Measurements from ENCODE around the gene BEGAIN. TPM values are rescaled to one million over a fixed set of nuclear protein-coding genes. Genes with fewer than 3 reads are reported as not detected.

BEGAIN gene
- total and polyA plus RNA-seq, 4 donors, result 0.27 to 1.6 (median 1.3) TPM

DNA sequence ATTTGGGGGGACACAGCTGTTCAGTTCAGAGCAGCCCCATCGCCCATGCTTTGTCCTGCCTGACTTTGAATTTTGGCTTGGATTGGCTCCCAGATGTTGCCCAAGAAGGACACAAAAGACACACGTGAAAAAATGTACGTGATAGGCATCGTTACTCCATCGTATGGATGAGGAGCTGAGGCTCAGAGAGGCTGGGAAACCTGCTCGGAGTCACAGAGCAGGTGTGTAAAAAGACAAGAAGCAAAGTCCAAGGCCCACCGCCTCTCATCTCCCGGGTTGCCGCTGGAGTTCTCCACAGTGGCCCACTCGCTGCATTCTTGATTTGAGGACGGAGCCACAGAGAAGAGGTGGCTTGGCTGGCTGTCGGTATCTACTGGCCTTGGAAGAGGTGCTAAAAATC lies 41.0 kb upstream of the BEGAIN start:
- TF ChIP-seq, protein P1, sequence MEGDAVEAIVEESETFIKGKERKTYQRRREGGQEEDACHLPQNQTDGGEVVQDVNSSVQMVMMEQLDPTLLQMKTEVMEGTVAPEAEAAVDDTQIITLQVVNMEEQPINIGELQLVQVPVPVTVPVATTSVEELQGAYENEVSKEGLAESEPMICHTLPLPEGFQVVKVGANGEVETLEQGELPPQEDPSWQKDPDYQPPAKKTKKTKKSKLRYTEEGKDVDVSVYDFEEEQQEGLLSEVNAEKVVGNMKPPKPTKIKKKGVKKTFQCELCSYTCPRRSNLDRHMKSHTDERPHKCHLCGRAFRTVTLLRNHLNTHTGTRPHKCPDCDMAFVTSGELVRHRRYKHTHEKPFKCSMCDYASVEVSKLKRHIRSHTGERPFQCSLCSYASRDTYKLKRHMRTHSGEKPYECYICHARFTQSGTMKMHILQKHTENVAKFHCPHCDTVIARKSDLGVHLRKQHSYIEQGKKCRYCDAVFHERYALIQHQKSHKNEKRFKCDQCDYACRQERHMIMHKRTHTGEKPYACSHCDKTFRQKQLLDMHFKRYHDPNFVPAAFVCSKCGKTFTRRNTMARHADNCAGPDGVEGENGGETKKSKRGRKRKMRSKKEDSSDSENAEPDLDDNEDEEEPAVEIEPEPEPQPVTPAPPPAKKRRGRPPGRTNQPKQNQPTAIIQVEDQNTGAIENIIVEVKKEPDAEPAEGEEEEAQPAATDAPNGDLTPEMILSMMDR (IDR thresholded peaks at IDR 0.05; ENCODE audit: control extremely low read depth, extremely low read depth), result no peak
- WGBS, 2 donors, result 90% methylated on average over 12 of the region's 12 CpGs
- Histone ChIP-seq H3K4me1 (ENCODE audit: control insufficient read depth in 5 of 5, insufficient read depth in 5 of 5, low read length in 5 of 5) (no peaks in the 10 kb centered on the region), H3K36me3 (ENCODE audit: control insufficient read depth in 4 of 4, insufficient read depth in 4 of 4, low read length in 4 of 4) (no peaks in the 10 kb centered on the region), H3K27ac (ENCODE audit: low read depth in 1 of 2, low read length in 1 of 2) (no peak overlapping the region), H3K4me3 (no peak overlapping the region), H3K9me3 (ENCODE audit: control insufficient read depth in 4 of 4, insufficient read depth in 3 of 4, low read length in 3 of 4) (peaks cover 0 to 7% (median 0%) of the 10 kb centered on the region in 4 donors), H3K27me3 (ENCODE audit: control insufficient read depth in 3 of 3, insufficient read depth in 3 of 3, low read length in 2 of 3) (peaks cover 0 to 6% (median 3%) of the 10 kb centered on the region in 3 donors), H3K9ac (ENCODE audit: insufficient read depth in 1 of 2, low read length in 2 of 2) (no peak overlapping the region)
- no peak for DNase-seq
- ATAC-seq (ENCODE audit: insufficient read depth, low FRiP score), result no peak

DNA sequence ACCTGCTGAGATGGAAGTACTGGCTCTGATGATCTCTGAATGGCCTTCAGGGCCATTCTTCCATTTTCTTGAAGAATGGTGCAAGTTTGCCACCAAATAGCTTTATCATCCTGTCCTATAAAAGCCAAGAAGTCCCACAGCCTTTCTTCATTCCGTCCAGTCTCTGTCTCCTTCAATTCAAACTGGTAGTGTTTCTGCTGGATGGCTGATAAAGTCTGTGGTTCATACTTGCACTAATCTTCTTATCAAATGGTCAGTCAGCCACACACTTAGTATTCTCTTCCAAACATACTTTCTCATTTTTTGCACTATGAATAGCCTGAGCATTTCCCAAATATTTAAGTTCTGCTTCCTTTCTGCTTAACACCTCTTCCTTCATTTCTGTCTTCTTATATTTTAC lies 39.4 kb upstream of the BEGAIN start:
- ATAC-seq (ENCODE audit: insufficient read depth, low FRiP score), result no peak

DNA sequence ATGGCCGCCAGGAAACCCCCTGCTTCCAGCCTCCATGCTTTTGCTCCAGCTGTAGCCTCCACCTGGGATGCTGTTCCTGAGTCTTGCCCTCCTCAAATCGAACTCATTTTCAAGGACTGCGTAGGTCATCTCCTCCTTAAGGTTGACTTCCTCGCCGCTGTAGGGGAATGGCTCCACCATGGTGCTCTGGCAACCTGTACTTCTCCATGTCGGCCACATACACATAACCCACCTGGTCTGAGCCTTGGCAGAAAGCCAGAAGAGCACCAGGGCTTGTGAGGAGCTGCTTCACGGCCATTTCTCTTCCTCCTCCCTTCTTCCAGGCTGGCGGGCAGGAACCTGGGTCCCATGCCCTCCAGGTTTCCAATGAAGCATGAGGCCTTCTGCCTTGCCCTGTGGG lies 36.7 kb upstream of the BEGAIN start:
- no peak overlapping the region for H3K4me3 ChIP-seq
- no peak overlapping the region for H3K9ac ChIP-seq (ENCODE audit: insufficient read depth in 1 of 2, low read length in 2 of 2)
- H3K36me3 ChIP-seq (ENCODE audit: control insufficient read depth in 4 of 4, insufficient read depth in 4 of 4, low read length in 4 of 4), result no peaks in the 10 kb centered on the region
- H3K9me3 ChIP-seq (ENCODE audit: control insufficient read depth in 4 of 4, insufficient read depth in 3 of 4, low read length in 3 of 4), result peaks cover 0 to 5% (median 0%) of the 10 kb centered on the region in 4 donors
- 83% methylated on average over 8 of the region's 8 CpGs for WGBS, 2 donors
- H3K27me3 ChIP-seq (ENCODE audit: control insufficient read depth in 3 of 3, insufficient read depth in 3 of 3, low read length in 2 of 3), result peaks cover 0 to 2% (median 0%) of the 10 kb centered on the region in 3 donors
- no peak overlapping the region for H3K27ac ChIP-seq (ENCODE audit: low read depth in 1 of 2, low read length in 1 of 2)
- no peak for ATAC-seq (ENCODE audit: insufficient read depth, low FRiP score)
- peaks cover 0 to 4% (median 0%) of the 10 kb centered on the region in 5 donors for H3K4me1 ChIP-seq (ENCODE audit: control insufficient read depth in 5 of 5, insufficient read depth in 5 of 5, low read length in 5 of 5)
- no peak for DNase-seq
- TF ChIP-seq, protein P1 (IDR thresholded peaks at IDR 0.05; ENCODE audit: control extremely low read depth, extremely low read depth), result no peak

More for the DNA sequence above, 39.4 kb upstream of the BEGAIN start:
- Histone ChIP-seq H3K9me3 (ENCODE audit: control insufficient read depth in 4 of 4, insufficient read depth in 3 of 4, low read length in 3 of 4) (peaks cover 0 to 5% (median 0%) of the 10 kb centered on the region in 4 donors), H3K4me3 (no peak overlapping the region), H3K36me3 (ENCODE audit: control insufficient read depth in 4 of 4, insufficient read depth in 4 of 4, low read length in 4 of 4) (no peaks in the 10 kb centered on the region), H3K4me1 (ENCODE audit: control insufficient read depth in 5 of 5, insufficient read depth in 5 of 5, low read length in 5 of 5) (peaks cover 0 to 4% (median 0%) of the 10 kb centered on the region in 5 donors), H3K9ac (ENCODE audit: insufficient read depth in 1 of 2, low read length in 2 of 2) (no peak overlapping the region), H3K27me3 (ENCODE audit: control insufficient read depth in 3 of 3, insufficient read depth in 3 of 3, low read length in 2 of 3) (peaks cover 0 to 6% (median 0%) of the 10 kb centered on the region in 3 donors), H3K27ac (ENCODE audit: low read depth in 1 of 2, low read length in 1 of 2) (no peak overlapping the region)
- 77 to 94% methylated on average over 1 of the region's 1 CpG for WGBS, 2 donors
- TF ChIP-seq, protein P1 (IDR thresholded peaks at IDR 0.05; ENCODE audit: control extremely low read depth, extremely low read depth), result no peak
- no peak for DNase-seq

DNA sequence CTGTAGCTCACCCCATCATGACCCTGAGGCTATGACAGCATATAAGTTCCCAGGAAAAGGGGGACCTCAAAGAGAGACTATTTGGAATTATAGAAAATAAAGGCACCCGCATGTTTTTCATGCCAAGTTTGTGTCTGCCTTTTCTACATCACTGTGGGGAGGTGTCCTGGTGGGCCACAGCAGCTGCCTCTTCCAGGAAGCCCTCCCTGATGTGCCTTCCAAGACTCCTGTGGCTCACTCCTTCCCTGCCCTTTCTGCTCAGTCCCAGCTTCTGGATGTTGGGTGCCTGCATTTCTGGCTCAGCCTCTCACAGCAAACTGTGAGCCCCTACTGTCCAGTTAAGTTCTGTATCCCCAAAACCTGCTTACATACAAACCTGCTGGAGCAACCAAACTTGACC lies 36.3 kb upstream of the BEGAIN start:
- Histone ChIP-seq H3K4me1 (ENCODE audit: control insufficient read depth in 5 of 5, insufficient read depth in 5 of 5, low read length in 5 of 5) (peaks cover 0 to 4% (median 0%) of the 10 kb centered on the region in 5 donors), H3K9me3 (ENCODE audit: control insufficient read depth in 4 of 4, insufficient read depth in 3 of 4, low read length in 3 of 4) (peaks cover 0 to 5% (median 0%) of the 10 kb centered on the region in 4 donors), H3K27me3 (ENCODE audit: control insufficient read depth in 3 of 3, insufficient read depth in 3 of 3, low read length in 2 of 3) (no peaks in the 10 kb centered on the region), H3K4me3 (no peak overlapping the region), H3K27ac (ENCODE audit: low read depth in 1 of 2, low read length in 1 of 2) (no peak overlapping the region), H3K9ac (ENCODE audit: insufficient read depth in 1 of 2, low read length in 2 of 2) (no peak overlapping the region), H3K36me3 (ENCODE audit: control insufficient read depth in 4 of 4, insufficient read depth in 4 of 4, low read length in 4 of 4) (no peaks in the 10 kb centered on the region)
- ATAC-seq (ENCODE audit: insufficient read depth, low FRiP score) (no peak), DNase-seq (no peak)
- TF ChIP-seq, protein P1 (IDR thresholded peaks at IDR 0.05; ENCODE audit: control extremely low read depth, extremely low read depth), result no peak
- WGBS, 2 donors, result 96 to 100% methylated on average over 1 of the region's 1 CpG

Measured in lung (tissue), 12 donors.